Putamen (tissue), 1 donor: Measurements from ENCODE around the gene SLC8A1.

ENCODE experiments used
- DNase-seq: peaks from one replicate; pipeline ENCODE4 v3.0.0-alpha.2; 2016; ENCODE audit warnings: low spot score

The SLC8A1 gene

GRCh38 chr2:40192864-40193669 lies 258.8 kb downstream of the SLC8A1 start:
- DNase-seq: no peak

DNA sequence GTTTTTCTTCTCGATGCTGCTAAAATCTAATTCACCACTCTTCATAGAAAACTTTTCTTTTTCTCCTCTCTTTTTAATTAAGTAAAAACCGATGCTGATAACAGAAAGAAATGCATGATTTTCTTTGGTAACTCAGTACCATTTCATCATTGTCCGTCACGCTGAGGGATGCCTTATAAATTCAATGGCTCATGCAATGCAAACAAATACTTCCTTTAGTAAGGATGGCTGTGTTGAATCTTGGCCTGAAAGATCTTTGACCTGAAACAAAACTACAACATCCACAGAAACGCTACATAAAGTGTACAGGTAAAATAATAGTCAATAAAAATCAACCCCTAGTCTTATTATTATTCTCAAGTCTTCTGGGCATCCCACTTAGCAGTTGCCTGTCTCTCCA lies 261.4 kb downstream of the SLC8A1 start:
- no peak for DNase-seq

DNA sequence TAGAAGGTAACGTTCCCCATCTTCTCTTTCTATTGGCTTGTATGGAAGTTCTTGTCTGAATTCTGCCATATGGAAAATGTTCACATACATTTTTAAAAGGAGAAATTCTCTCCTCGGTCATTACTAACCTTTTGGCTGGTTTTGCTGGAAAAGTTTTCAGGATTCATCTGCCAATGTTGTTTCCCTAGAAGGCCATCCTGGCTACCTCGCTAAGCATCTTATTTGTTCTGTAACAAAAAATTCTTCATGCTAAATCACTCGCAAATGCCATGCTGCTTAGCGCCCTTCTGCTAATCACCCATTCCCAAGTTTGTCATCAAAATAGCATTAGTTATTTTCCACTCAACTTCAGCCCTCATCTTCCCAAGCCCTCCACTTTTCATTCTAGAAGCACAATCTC lies 262.0 kb downstream of the SLC8A1 start:
- no peak for DNase-seq

GRCh38 chr2:40187054-40187453 lies 264.8 kb downstream of the SLC8A1 start:
- no peak for DNase-seq

DNA sequence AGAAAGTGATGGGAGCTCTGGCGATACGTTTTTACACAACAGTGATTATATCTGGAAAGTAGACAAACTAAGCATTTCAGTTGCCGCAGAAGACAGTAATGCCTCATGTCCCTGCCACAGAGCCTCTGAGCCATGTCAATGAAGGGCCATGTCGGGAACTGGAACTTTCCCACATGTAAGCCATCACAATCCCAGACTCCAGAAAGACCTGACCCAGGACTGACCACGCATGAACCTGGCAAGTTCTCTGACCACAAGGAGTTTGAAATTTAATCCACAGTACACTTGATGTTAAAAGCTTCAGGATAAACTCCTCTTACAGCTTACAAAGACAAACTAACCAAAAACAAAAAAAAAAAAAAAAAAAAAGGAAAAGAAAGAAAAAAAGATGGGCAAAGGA lies 267.3 kb downstream of the SLC8A1 start:
- DNase-seq: no peak

DNA sequence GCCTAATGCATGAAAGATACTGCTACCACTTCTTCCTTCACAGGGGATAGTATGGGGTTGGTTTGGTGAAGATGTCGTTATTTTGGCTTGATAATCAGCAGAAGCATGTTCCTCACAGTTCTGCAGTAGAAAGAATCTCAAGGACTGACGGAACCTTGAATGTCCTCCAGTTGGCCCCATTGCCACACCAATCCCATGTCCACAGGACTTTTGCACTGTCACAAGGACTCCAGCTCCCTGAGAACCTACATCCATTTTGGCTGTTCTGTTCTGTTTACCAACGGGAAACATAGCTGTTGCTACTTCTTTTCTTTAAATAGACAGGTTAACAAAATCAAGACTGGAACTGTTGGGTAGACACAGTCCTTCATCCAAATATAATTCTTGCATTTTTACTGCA lies 270.0 kb downstream of the SLC8A1 start:
- no peak for DNase-seq

- no peak for DNase-seq
Measured at GRCh38 chr2:40179801-40180200, 272.1 kb downstream of the SLC8A1 start.

GRCh38 chr2:40178971-40179370 lies 272.9 kb downstream of the SLC8A1 start:
- DNase-seq: no peak

DNA sequence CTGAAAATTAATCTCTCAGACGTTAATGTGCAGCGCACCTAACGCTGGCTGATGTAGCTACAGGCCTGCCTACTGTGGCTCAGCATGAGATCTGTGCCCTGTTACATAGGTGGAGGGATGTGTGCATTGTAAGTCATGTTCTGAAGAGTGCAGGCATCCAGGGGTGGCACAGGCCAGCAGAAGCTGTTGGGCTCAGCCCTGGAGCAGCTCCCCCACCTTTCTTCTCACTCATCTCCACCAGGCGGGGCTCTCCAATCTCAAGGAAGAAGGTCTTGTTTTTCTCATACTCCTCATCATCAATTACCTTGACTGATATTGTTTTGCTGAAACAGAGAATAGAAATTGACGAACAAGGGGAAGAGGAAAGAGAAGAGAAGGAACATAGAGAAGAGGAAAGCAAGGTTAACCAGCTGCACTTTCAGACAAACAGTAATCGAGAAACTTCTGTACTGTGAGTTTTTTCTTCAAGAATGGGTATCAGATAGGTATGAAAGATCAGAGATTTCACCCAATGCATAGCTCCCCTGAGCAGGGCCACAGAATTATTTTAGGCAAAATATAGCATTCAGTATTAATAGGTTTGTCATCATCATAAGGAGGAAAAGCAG lies 273.6 kb downstream of the SLC8A1 start:
- DNase-seq: no peak

- DNase-seq: no peak
Measured at GRCh38 chr2:40177366-40177765, 274.5 kb downstream of the SLC8A1 start.

DNA sequence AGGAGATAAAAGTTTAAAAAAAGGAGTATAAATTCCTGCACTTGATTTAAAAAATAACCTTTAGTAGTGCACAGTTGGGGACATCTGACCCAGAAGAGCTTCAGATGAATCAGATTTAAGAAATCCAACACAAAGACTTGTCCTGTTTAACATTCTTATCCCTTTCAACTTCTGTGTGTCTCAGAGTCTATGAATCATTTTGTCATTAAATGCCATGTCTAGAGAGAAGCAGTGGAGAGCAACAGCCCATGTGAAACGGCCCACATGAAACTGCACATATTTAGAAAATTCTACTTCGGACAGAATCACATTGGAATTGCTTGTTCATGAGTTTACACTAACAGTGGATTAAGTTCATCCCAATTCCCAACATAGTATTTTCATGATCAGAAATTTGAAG lies 278.6 kb downstream of the SLC8A1 start:
- DNase-seq: no peak

DNA sequence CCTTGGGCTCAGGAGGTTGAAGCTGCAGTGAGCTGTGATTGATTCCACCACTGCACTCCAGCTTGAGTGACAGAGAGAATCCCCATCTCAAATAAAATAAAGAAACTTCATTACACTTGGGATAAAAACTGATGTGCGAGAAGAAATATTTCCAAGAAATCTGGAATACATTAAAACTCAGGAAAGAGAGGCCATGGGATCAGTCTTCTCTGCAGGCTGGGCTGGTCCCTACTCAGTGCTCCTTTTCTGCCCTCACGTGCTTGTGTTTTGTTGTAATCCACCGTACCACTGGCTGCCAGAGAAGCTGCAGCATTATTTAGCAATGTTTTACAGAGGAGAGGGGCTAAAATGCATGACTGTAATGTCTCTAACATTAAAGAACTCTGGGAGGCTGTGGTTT lies 282.0 kb downstream of the SLC8A1 start:
- DNase-seq: no peak

DNA sequence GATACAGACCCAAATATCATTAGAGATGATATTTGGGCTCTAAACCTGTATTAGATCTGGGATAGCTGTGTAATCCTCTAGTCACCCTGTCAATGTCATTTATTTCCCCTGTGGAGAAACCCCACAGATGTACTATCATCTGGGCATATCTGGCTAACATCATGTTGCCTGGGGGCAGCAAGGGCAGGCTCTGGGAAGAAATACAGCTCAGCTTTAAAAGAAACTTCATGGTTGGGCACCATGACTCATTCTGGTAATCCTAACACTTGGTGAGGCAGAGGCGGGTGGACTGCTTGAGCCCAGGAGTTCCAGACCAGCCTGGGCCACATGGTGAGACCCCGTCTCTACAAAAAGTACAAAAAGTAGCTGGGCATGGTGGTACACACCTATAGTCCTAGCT lies 282.5 kb downstream of the SLC8A1 start:
- DNase-seq: no peak

- no peak for DNase-seq
Measured at GRCh38 chr2:40168546-40168945, 283.3 kb downstream of the SLC8A1 start.

- DNase-seq: no peak
Measured at GRCh38 chr2:40168032-40168431, 283.9 kb downstream of the SLC8A1 start.

DNA sequence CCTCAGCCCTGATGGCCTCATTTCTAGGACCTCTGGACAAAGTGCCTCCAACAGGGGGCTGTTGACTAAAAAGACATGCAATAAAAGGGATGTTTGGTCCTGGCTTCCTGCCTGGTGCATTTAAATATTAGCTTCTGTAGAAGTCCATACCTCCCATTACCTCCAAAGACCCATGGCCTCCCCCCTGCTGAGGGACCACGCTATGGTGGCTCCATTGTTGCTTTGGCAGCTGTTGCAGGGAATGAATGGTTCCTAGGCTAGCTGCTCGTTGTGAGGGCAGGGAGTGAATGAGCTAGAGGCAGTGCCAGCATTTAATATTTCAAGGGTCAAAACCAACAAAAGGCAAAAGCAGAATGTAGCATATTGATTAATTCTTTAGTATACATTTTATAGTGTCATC lies 285.9 kb downstream of the SLC8A1 start:
- no peak for DNase-seq

DNA sequence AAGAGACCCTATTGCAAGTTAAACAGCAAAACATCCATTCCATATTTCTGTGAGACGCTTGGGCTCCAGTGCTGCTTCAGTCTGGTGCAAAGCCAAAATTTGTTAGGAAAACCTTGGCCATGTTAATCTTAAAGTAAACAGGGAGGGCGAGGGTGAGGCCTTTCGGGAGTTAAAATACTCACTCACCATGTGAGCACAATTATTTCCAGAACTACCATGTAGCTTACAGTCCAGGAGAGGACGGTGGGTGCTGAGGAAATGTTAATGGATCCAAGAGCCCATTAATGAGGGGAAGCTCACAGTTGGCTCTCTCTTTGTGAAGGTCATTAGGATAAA lies 286.4 kb downstream of the SLC8A1 start:
- DNase-seq: no peak

DNA sequence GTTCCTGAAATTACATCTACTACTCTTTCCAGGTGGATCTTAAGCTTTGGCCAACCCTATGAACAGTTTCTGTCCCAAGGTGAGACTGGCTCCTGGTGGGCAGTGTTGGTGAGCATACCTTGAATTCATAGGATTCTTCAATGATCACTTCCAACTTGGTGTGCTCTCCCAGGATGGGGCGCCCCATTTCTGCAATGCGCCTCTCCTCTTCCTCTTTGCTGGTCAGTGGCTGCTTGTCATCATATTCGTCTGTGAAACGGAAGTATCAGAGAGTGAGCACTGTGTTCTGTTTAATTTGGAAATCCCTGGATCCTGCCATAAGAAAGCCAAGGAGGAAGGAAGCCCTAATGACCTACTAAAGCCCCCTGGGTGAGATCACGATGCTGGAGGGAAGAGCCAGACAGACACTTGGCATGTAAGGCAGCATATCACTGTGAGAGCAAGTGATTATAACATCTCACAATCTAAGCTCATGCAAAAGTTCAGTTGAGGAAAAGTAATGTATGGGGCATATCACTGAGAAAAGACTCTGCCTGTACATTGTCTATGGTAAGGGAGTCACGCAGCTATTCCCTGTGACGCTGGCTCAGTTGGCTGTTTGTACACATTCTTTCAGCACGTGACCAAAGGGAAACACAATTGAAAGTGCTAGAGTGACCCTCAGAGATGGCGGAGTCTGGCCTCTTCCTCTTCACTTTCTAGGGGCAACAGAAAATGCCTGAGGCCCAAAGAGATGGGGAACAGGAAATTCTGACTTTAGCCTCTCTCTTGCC lies 287.0 kb downstream of the SLC8A1 start:
- DNase-seq: no peak

GRCh38 chr2:40161986-40162385 lies 289.9 kb downstream of the SLC8A1 start:
- no peak for DNase-seq

DNA sequence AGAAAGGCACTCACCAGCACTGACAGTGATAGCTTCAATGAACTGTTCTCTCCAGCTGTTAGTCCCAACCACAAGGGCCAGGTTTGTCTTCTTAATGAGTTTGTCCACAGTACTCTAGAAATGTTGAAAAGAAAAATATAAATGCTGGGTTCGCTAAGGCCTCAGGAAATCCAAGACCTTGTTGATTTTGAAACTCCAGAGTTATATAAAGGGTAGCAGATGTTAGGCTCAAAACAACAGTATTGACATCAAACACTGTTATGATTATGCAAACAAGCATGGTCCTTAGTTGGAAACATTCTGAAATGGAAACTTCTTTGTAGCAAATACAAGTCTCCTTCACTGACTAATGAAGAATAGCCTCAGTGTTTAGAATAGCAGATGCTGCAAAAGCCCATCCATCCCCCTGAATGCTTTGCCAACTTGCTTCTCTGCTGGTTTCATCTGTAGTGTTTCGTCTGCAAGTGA lies 291.1 kb downstream of the SLC8A1 start:
- no peak for DNase-seq

DNA sequence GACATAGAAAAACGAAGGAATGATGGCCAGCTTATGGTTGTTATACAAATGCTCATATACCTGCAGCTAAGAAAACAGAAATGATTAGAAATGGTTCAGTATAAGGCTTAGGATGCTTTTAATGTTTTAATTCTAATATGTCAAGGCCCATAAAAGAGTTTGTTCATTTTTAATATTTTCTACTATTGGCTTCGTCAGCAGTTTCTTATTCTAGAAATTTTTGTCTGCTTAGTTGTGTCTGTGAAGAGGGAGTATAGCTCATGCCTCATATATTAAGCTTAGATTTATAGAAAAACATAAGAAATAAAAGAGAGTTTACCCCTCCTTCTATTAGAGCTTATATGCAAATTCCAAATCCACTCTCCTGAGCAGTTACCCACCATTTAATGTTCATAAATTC lies 292.6 kb downstream of the SLC8A1 start:
- DNase-seq: no peak

- DNase-seq: no peak
Measured at GRCh38 chr2:40158781-40159180, 293.1 kb downstream of the SLC8A1 start.

DNA sequence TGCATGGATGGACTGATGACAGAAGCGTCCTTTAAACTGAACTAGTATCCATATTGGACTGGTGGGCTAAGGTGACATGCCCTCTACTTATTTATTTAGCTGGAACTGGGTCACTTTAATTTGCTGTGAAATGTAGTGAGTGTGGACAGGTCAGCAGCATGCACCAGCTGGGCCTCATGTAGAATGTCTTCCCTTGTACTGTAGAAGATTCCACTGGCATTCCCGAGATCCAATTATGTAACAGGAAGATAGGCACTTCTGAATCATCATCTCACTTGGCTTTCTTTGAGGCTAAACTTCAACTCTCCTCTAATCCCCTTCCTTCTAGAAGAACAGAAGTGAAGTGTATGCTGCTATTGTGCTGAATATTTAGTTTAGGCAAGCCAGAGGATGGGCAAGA lies 296.2 kb downstream of the SLC8A1 start:
- DNase-seq: no peak
